GM21423 (cell line): Measurements from ENCODE around the gene BTBD7.

Experiments
- ATAC-seq: cut with Tn5 transposase; IDR thresholded peaks from one replicate; pipeline ENCODE4 v1.9.1; 2021; ENCODE audit warnings: mild to moderate bottlenecking, moderate library complexity; ENCODE audit not compliant: unreplicated experiment

BTBD7 gene

DNA sequence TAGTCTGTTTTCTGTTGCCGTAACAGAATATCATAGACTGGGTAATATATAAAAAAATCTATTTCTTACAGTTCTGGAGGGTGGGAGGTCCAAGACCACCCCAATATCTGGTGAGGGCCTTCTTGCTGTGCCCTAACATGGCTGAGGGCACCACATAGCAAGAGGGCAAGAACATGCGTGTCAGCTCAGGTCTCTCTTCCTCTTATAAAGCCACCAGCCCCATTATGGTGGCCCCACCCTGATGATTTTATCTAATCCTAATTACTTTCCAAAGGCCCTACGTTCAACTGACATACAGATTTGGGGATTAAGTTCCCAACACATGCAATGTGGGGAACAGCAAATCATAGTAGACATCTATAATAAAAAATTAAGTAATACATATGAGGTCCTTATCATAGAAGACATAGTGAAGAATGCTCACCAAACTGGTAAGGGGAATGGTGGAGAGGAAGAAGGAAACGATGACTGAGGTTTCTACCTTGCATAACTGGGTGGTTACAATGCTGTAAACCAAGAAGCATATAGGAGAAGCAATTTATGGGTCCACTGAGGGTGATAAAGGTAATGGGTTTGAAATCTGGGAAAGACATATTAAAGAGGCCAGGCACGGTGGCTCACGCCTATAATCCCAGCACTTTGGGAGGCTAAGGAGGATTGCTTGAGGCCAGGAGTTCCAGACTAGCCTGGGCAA, 27.0 kb downstream of the BTBD7 start:
- no peak for ATAC-seq

DNA sequence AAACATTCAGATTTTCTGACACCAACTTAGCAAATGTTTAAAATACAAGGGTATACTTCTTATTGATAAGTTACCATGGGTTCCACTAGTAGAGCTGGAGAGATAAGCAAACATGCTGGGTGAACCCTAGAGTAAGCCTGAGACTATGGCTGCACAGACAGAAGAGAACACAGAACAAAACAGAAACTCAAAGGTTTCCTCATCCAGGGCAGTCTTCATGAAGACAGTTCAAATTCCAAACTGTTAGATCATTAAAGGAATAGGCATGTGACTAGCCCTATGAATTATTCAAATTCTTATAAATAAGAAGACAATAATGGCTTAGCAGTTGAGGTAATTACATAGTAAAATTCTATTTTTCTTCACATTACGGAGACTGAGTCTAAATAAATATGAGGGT, 28.1 kb downstream of the BTBD7 start:
- no peak for ATAC-seq

DNA sequence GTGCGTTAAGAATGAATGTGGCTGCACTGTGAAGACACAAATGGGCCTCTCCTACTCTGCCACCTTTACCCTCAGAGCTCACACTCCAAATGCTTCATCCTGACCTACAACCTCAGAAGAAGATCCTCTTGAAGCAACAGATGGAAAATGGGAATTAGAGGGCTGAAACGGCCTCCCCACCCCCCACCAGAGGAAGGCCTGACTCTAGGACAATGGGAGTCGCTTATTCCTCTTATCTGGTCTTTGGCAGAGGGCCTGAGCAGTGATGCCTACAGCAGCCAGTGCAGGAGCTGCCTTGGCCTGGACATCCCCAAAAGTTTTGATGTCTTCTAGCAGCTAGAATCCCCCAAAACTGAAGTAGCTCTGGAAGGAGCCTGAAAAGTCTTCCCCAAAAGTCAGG, 29.2 kb downstream of the BTBD7 start:
- ATAC-seq, result no peak

DNA sequence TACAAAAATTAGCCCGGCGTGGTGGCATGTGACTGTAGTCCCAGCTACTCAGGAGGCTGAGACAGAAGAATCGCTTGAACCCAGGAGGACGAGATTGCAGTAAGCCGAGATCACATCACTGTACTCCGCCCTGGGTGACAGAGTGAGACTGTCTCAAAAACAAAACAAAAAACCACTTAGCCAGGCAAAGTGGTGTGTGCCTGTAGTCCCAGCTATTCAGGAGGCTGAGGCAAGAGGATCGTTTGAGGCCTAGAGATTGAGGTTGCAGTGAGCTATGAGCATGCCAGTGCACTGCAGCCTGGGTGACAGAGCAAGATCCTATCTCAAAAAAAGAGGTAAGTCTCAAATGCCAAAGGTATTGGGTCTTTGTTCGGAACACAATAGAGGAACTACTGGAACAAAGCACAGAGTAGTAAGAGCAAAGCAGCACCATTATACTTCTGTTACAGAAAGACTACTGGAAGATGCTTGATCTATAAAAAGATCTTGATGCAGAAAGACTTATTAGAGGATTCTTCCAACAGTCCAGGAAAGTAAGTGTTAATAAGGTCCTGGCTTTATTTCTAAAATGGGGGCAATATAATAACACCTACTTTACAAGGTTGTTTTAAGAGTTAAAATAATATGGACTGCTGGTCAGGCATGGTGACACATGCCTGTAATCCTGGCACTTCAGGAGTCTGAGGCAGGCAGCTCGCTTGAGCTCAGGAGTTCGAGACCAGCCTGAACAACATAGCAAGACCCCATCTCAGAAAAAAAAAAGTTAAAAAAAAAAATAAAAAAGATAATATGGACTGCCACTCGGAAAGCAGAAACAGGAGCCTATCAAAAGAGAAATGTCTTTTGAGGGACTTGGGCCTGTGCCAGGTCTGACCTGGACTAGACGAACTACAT, 29.9 kb downstream of the BTBD7 start:
- ATAC-seq, result no peak

DNA sequence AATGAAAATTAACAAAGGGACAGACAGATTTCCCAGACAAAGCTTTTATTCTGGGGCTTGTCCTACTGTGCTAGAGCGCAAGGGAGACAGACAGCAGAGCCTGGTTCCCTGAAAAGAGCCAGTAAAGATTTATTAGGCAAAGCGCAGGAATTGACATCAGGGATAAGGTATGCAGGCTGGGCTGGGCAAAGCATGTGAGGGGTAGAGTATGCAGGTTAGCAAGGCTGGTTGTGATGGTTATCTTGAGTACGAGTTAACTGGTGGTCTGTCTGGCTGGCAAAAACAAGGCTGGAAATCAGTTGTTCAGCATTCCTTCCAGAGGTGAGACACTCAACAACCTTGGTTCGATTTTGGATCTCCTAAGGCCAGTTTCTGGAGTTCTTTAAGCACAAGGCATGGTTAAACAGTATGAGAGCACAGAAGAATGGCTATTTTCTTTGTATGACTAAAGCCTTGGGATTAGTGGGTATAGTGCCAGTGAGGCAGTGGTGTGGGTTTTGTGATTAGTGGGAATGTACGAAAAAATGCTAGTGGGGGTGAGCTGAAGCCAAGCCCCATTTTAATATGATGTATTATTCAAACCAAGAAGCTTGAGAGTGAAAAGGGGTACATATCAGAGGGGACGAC, 30.9 kb downstream of the BTBD7 start:
- ATAC-seq, result no peak

DNA sequence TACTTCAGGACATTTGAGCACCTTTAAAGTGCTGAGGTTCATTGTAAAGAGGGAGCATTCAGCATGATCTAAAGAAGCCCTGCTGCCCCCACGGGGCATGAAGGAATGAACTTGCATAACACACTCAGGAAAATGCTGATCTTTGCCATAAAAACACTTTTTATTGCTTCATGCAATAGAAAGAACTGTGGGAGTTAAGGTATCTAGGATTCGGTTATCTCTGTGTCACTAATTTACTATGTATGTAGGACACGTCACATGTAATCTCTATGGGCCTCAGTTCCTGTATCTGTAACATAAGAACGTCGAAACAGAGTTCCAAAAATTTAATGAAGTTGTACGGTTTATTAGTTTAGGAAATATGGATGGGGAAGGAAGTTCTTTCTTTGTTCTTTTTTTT, 33.0 kb downstream of the BTBD7 start:
- no peak for ATAC-seq

DNA sequence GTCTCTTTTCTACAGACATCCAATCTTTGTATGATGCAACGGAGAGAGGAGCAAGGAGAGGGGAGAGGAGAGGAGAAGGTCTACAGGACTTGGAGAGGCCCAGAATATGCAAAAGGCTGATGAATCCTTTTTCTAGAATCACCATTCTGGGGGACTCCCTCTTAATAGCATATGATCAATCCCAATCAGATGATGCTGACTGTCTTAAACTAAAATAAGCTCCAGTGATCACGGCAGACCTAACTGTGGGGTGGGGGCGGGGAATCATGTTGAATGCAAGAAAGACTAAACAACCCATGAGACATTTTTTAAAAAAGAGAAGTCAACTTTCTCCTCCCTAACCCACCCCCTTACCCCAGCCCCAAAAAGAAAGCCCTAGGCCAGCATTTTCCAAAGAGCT, 33.4 kb downstream of the BTBD7 start:
- no peak for ATAC-seq

DNA sequence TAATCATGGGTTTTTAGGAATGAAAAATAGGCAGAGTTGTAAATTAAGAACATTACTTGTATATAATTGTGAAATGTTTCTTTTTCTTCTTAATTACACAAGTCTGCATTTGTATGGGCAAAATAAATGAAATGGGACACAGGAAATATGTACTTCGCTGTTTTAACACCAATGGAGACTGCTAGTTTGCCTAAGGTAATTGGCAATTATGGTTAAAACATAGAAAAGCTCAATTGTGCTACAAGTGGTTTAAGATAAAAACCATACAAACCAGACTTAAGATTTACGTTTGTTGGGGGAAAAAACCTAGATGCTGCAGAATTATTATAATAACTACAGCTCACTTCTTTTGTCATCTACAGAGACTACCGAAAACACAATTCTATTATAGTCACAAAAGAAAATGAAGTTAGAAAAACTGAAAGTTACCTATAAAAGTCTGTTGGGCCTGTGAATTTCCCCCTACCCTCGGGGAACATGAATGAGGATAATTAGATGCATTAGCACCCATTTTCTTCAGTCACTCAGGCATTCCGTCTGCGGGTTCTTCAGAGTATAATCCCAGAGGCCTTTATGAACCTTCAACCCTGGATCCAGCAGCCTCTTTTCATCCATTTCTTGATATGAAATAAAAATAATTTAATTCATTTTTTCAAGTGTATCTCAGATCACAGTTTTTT, 37.2 kb downstream of the BTBD7 start:
- no peak for ATAC-seq

DNA sequence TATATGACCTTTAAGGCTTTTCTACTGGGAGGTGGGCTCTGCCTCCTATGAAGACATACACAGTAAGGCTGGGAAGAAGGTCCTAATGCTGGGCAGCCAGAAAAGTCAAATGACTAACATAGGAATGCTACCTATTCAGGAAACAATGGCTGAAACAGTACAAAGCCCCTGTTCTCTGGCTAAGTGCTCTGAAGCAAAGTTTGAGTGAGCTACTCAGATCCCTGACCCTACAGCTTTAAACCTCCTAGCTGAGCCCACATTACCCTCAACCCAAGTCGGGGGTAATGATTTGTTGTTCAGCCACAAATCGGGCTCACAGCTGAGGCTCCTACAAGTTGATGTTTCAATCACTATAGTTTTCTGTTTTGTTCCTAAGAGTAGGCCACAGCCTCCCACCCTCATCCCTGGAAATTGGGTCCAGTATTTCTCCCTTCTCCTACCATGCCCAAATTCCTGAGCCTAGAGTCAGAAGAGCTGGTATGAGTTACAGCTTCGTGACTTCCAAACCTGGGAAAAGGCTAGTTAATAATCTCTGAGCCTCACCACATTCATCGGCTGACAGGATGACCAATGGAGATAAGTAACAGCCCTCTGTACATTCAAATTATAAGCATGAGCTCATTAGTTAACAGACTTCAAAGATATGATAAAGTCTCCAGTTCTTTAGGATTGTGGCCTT, 46.5 kb downstream of the BTBD7 start:
- ATAC-seq, result no peak

DNA sequence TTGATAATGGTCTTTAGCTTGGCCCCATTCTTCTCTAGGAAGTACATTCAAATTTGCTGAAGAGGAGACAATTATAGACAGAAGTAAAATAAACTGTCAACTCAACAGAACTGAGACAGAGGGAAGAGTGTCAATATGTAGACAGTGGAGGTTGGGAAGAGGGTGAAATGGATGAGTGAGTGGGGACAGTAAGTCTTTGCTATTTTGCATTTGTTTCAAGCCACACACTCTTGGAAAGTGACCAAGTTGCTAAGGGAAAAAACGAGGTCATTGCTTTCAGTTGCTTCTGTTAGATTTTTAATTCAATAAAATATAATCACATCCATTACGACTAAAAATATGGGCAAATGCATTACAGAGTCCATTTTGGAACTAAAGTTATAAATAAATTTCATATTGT, 47.8 kb downstream of the BTBD7 start:
- no peak for ATAC-seq

DNA sequence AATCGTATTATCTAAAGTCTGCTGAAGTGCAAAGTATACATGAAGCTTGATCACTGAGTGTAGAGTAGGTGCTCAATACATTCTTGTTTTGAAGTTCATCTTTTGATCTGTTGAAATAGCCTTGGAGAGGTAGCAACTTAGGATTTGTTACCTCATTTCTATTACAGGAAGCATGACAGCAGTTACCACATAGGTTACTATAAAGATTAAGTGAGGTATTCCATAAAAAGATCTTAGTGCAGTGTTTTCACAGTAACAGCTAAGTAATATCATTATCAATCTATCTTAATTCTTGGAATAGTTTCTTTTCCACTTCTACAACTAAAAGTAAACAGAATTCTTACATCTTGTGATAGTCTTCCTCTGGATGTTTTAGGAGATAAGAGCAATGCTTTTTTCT, 50.9 kb downstream of the BTBD7 start:
- ATAC-seq, result no peak

DNA sequence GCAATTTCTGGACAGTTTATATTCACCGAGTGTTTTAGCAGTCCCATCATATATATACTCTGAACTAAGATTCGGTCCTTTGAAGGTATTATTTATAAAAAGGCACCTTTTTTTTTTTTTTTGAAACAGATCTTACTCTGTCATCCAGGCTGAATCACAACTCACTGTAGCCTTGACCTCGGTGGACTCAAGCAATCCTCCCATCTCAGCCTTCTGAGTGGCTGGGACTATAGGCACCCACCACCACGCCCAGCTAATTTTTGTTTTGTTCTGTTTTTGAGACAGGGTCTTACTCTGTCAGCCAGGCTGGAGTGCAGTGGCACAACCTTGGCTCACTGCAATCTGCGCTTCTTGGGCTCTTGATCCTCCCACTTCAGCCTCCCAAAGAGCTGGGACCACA, 52.1 kb downstream of the BTBD7 start:
- ATAC-seq, result no peak

DNA sequence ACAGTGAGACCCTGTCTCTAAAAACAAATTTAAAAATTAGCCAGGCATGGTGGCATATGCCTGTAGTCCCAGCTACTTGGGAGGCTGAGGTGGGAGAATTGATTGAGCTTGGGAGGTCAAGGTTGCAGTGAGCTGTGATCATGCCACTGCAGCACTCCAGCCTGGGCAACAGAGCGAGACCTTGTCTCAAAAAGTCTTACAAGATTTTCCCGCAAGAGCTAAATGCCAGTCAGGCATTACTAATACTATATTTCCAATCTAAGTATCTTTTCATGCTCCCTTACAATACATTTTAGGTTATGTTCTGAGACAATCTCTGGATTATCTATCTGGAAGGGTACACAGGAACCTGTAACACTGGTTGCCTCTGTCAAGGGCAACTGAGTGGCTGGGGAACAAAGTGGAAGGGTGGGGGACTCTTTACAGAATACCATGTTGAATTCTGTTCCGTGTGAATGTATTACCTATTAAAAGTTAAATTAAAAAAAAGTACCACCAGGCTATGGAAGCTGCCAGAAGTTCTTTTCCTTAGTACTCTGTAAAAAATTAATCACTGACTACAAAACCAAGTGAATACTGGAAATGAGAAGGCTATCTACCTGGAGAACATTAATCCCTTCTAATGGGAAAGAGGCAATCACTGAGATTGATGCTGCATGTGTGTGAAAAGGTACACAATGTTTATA, 56.7 kb downstream of the BTBD7 start:
- ATAC-seq, result no peak

DNA sequence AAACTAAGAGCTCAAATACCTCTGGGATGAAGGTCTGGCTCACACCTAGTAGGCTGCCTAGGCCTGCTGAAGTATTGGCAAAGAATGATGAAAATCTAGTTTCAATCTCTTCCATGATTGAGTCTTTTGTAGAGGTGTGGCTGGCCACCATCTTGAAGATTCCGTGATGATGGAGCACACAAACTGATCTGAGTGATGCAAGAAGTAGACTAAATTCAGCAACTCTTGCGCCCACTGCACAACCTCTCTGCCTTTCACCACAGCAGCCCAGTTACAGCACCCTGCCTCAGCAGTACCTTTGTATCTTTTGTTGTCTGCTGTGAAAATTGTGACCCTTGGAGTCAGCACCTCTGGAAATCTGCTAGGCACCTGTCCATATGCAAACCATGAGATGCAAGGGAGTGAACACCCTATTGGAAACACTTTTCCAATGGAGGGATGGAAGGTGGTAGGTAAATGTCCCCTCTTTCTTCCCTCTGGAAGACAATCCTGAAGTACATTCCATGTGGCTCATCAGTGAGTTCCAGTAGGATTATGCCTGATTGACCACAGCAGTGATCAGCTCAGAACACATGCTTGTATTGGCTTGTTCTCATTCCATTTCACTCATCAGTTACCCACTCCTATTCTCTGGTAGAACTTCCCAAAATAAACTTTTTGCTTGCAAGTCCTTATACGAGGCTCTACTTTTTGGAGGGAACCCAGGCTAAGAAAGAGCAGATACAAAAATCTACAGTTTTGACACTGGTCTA, 58.6 kb downstream of the BTBD7 start:
- ATAC-seq, result no peak

DNA sequence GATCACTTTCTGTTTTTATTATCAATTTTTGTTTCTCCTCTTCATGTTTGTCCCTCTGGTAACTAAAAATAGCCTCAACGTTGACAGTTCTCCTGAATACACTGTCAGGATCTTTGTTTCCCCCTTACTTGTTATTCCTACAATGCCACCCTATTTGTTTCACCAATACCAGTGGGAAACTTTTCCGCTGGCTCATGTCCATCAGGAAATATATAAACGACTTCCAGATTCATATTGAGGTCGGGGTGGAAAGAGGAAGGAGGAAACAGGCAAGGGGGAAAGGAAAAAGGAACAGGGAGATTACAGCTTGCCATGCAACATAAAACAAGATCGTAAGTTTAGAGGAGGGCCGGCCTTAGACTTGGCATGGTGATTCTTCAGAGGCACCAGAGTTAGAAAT, 61.7 kb downstream of the BTBD7 start:
- no peak for ATAC-seq

DNA sequence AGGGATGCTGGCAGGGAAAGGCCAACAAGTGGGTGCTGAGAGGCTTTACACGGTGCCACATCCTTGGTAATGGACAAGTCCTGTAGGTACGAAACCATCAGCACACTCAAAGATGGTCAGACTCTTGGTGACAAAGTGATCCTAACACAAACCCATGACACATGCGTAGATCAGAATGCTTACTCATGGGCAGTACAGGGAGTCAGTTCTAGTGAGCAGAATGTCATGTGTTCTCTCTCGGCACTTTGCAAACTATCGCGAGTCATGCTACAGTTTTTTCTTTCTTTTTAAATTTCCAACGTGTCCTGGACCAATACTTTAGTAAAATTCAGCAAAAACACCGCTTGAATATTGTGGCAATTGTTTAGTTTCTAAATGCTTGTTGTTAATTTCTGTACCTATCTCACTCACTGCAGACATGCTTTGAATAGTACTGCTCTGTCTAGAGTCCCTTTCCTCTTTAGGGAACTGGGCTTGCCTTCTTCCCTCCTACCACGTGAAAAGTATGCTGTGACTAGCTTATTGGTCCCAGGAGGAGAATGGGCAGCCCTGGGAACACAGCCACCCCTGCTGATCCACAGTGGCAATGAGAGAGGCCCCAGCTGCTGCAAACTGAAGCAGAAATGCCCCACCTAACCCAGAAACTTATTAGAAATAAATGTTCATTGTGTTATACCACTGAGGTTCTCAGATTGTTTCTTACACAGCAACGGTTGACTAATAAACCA, 63.3 kb downstream of the BTBD7 start:
- ATAC-seq, result no peak

DNA sequence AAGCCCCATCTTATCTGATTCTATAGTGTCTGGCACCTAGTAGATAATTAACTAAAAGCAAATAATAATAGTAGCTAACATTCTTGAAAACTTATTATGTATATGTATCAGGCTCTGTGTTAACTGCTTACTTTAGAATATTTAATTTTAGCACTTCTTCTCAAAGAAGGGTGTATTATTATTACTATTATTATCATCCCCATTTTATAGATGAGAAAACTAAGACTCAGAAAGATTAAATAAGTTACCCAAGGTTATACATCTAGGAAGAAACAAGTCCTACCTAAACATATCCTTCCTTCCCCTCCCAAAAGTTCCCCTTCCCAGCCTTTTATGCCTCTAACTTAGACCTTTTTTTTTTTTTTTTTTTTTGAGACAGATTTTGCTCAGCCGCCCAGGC, 64.4 kb downstream of the BTBD7 start:
- no peak for ATAC-seq

DNA sequence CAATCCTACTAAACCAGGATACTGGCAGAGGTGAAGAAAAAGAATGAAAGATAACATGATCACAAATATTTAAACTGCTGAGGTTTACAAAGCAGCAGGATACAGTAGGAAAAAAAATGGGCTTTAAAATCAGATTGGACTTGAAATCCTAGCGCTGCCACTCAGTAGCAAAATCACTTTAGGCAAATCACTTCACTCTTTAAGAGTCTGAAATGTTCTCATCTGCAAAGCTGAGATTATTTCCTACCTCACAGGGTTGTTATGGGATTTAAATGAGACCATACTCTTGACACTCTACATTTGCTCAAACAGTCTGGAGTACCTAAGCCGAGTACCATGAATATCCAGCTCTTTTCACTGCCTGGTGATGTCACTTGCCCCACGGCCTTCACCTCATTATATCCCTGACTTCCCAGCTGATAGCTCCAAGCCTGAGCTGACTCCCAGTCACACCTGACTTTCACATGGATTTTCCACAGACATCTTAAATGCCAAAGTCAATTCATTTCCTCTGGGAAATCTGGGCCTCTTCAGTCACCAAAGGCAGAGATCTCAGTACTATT, 65.6 kb downstream of the BTBD7 start:
- no peak for ATAC-seq

DNA sequence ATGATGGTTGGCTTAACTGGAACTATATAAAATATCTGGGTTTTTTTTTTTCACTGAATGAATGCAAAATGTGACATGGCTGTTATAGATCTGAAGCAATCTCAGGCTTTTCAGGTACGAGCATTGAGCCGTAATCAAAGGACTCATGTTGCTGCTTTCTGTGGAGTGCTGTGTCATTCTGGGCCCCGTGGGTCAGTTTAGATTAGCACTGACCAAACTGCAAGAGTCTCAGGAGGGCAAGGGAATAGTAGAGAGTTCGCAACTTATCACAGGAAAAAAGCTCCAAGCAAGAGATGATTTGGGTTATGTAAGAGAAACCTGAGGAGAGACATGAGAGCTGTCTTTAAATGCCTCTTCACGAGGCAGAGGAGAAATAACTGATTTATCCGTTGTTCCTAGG, 66.7 kb downstream of the BTBD7 start:
- no peak for ATAC-seq
